ENCODE measurements around the gene MTRFR. TPM values are rescaled to one million over a fixed set of nuclear protein-coding genes. Genes with fewer than 3 reads are reported as not detected.
A peak's percentile ranks its signal among the peaks of the same experiment; 100 is the strongest.
"Not testable (repeated sequence)": the region's sequence is repeated elsewhere in the genome, so short reads cannot be mapped to it uniquely, and the experiment has no call there.

The MTRFR gene
- 9.6 TPM for total RNA-seq
- long read RNA-seq, transcript C12orf65-201 (3 exons, 2,073 nt) = major isoform, 19 of 25 reads
- long read RNA-seq, partial matches to known transcripts = 0 of 25 reads
- long read RNA-seq, other reads (novel, unspliced or antisense) = 5 of 25 reads

GRCh38 chr12:123232807-123233504, at the start of gene MTRFR, which contains the start of gene MPHOSPH9:
Gene MTRFR (plus strand): TSS chr12:123233436. CDS start chr12:123253675, 20,239 bp downstream.
Gene MPHOSPH9 (minus strand): TSS chr12:123233141. CDS start chr12:123230364, 2,777 bp downstream.
- ATAC-seq (peak; percentile 99), DNase-seq (peak; percentile 99)
- intact Hi-C loops (cut with micrococcal nuclease) = loop anchor here (10.0 kb wide), 1 partner anchor 258 kb away; the partner anchor contains the start of gene OGFOD2

- intact Hi-C loops (cut with micrococcal nuclease) = no loop called here
- ATAC-seq (no peak), DNase-seq (no peak)
These were observed 45.6 kb upstream of the MTRFR start for GRCh38 chr12:123187637-123188036.

- no peak for ATAC-seq
- no peak for DNase-seq
- intact Hi-C loops (cut with micrococcal nuclease) = no loop called here
These were observed 33.3 kb upstream of the MTRFR start for GRCh38 chr12:123199936-123200335.

GRCh38 chr12:123200414-123200813, 32.8 kb upstream of the MTRFR start:
- ATAC-seq (no peak), DNase-seq (no peak)
- intact Hi-C loops (cut with micrococcal nuclease) = no loop called here

GRCh38 chr12:123206794-123207193, 26.4 kb upstream of the MTRFR start:
- intact Hi-C loops (cut with micrococcal nuclease); ATAC-seq: not testable (repeated sequence)

GRCh38 chr12:123207815-123208214, 25.4 kb upstream of the MTRFR start:
- DNase-seq; intact Hi-C loops (cut with micrococcal nuclease); ATAC-seq: not testable (repeated sequence)

More at GRCh38 chr12:123206794-123207193, 26.4 kb upstream of the MTRFR start:
- not testable (repeated sequence) for DNase-seq

GRCh38 chr12:123223241-123223668, 10.0 kb upstream of the MTRFR start:
- ATAC-seq (no peak), DNase-seq (no peak)
- intact Hi-C loops (cut with micrococcal nuclease) = no loop called here

- intact Hi-C loops (cut with micrococcal nuclease) = no loop called here
- ATAC-seq (no peak), DNase-seq (no peak)
These were observed 7.8 kb upstream of the MTRFR start for GRCh38 chr12:123225443-123225842.

GRCh38 chr12:123227581-123228258, 5.5 kb upstream of the MTRFR start:
- intact Hi-C loops (cut with micrococcal nuclease) = no loop called here
- ATAC-seq (no peak), DNase-seq (no peak)

GRCh38 chr12:123229051-123229450, 4.2 kb upstream of the MTRFR start:
- intact Hi-C loops (cut with micrococcal nuclease) = no loop called here
- no peak for DNase-seq
- ATAC-seq = no peak

GRCh38 chr12:123231931-123232330, 1.3 kb upstream of the MTRFR start:
- no peak for ATAC-seq
- intact Hi-C loops (cut with micrococcal nuclease) = loop anchor here (10.0 kb wide), 1 partner anchor 257 kb away; the partner anchor contains the start of gene OGFOD2

GRCh38 chr12:123232472-123232806, 797 bp upstream of the MTRFR start:
- intact Hi-C loops (cut with micrococcal nuclease) = loop anchor here (10.0 kb wide), 1 partner anchor 258 kb away; the partner anchor contains the start of gene OGFOD2
- DNase-seq (no peak), ATAC-seq (peak; percentile 17)

More at GRCh38 chr12:123231931-123232330, 1.3 kb upstream of the MTRFR start:
- DNase-seq = no peak

- peak; percentile 15 for ATAC-seq
- no peak for DNase-seq
- intact Hi-C loops (cut with micrococcal nuclease) = loop anchor here (10.0 kb wide), 1 partner anchor 259 kb away; the partner anchor contains the start of gene OGFOD2
These were observed 471 bp downstream of the MTRFR start for GRCh38 chr12:123233505-123234308.

GRCh38 chr12:123237646-123238329, 4.6 kb downstream of the MTRFR start:
- DNase-seq = peak; percentile 75
- no peak for ATAC-seq
- intact Hi-C loops (cut with micrococcal nuclease) = loop anchor here (10.0 kb wide), 1 partner anchor 263 kb away; the partner anchor contains the start of gene OGFOD2

GRCh38 chr12:123238330-123238682, 5.1 kb downstream of the MTRFR start:
- no peak for ATAC-seq
- intact Hi-C loops (cut with micrococcal nuclease) = loop anchor here (10.0 kb wide), 1 partner anchor 264 kb away; the partner anchor contains the start of gene OGFOD2
- no peak for DNase-seq

- intact Hi-C loops (cut with micrococcal nuclease) = loop anchor here (10.0 kb wide), 1 partner anchor 264 kb away; the partner anchor contains the start of gene OGFOD2
- ATAC-seq = no peak
- no peak for DNase-seq
These were observed 5.7 kb downstream of the MTRFR start for GRCh38 chr12:123238961-123239360.

GRCh38 chr12:123242116-123242904, 9.1 kb downstream of the MTRFR start:
- ATAC-seq (peak; percentile 75), DNase-seq (no peak)
- intact Hi-C loops (cut with micrococcal nuclease) = no loop called here
